GM21723 (cell line): Measurements from ENCODE around the gene PFKM.
"Not testable (repeated sequence)": the region's sequence is repeated elsewhere in the genome, so short reads cannot be mapped to it uniquely, and the experiment has no call there.

Experiments
- ATAC-seq: cut with Tn5 transposase; IDR thresholded peaks from one replicate; pipeline ENCODE4 v1.9.1; 2021; ENCODE audit warnings: mild to moderate bottlenecking, moderate library complexity; ENCODE audit not compliant: unreplicated experiment

Gene PFKM

DNA sequence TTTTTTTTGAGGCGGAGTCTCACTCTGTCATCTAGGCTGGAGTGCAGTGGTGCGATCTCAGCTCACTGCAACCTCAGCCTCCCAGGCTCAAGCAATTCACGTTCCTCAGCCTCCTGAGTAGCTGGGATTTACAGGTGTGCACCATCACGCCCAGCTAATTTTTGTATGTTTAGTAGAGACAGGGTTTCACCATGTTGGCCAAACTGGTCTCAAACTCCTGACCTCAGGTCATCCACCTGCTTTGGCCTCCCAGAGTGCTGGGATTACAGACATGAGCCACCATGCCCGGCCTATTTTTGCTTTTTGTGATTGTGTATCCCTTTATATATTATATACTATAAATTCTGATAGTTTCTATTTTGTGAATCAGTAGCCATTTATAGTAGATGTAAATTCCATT, 36.6 kb downstream of the PFKM start:
- not testable (repeated sequence) for ATAC-seq

DNA sequence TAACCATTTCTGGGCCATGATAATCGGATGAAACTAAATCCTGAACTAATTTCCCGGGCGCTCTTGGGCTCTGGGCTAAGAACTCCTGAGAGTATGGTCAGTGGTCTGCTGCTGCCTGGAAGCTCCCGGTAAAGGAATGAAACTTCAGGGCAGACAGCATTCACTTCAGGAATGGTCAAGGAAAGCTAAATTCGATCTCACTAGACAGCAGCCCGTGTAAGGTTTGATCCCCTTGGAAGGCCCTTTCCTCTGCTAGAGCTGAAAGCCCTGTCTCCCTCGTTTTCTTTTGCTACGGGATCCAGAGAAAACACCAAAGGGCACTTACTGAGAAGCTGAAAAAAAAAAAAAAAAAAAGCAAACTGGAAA, 37.5 kb downstream of the PFKM start:
- ATAC-seq, result no peak

DNA sequence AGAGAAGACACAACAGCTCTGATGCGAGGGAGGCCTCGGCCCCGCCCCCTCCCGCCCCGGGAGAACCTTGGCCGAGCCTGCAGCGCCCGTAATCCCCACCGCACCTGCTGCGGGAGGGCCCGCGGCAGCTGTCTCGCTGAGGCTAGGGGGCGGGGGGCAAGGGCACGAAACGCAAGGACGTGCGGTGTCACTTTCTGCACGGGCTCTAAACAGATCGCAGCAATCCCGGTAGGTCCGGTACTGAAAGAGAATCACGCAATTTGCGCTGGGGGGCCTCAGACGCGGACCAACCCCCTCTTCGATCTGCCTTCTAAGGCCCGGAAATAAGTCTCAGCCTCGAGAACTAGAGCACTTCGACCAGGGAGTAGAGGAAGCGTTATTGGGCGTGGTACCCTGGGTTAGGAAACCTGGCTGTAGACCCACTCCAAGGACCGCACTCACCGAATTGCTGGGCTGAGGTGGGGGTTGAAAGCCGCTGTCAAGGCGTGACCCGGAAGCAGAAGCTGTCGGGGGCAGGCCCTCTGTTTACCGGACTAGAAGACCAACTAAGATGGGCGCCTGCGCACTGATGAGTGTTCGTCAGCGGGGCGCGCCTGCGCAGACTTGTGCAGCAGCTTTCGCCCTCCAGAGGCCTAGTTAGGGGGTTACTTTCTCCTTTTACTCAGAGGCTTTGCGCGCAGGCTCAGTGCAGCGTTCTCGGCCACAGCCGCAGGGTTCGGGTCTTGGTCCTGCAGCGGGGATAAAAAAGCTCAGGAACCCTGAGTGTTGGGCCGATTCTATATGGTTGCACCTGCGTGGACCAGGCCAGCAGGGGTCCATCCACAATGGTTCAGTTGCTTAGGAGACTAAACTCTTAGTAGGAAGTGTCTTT, 38.1 kb downstream of the PFKM start, which contains the start of gene ASB8:
TSS of gene ASB8 (minus strand) at position 498 of the 871 bp plus-strand sequence. CDS start 4,019 bp downstream, outside the sequence.
- ATAC-seq, result peak; percentile 87

DNA sequence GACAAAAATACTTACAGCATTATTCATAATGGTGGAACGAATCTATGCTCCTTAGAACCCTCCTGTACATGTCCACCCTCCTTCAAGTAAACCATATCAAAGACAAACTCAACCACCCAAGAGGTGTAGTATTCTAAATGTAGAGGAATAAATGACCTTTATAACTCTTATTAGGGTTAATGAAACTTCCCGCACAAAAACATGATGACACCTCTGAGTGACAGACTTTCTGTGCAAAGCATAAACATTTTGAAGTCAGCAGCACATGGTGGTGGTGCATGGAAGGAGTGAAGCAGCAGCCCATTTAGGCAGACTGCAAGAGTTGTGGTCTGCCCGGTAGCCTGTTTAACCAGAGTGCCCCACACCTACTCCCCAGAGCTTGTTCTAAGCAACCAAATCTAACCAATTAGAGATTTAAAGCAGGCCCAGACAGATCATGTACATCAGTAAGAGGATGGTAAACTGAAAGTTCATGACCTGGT, 38.8 kb downstream of the PFKM start:
- ATAC-seq, result no peak

DNA sequence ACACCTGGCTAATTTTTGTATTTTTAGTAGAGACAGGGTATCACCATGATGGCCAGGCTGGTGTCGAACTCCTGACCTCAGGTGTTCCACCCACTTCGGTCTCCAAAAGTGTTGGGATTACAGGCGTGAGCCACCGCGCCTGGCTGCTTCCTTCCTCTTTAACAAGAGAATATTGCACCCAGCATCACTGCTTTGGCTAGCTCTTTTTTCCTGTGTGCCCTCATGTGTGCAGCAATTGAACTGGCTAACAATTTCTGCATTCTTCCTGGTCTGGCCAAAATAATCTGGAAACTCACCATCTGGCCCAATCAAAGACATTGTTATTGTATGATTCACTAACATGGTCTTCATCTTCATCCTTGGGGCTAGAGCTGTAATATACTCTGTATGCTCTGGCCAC, 40.9 kb downstream of the PFKM start:
- no peak for ATAC-seq

DNA sequence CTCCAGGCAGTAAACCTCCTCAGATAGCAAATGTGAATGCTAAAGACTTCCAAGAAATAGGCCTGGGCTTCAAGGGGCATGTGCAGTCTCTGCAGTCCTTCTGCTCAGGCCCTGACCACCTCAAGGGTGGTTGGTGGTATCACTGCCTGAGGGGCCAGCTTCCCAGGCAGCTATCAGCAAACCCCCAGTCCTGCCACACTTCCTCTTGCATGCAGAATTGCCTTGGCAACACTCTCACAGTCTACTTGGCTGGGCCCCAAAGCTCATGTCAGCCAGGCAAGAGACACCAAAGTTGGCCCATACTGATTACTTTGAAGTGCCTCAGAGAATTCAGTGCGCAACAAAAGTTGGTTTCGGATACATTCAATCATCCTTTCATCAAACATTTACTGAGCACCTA, 41.6 kb downstream of the PFKM start:
- no peak for ATAC-seq

DNA sequence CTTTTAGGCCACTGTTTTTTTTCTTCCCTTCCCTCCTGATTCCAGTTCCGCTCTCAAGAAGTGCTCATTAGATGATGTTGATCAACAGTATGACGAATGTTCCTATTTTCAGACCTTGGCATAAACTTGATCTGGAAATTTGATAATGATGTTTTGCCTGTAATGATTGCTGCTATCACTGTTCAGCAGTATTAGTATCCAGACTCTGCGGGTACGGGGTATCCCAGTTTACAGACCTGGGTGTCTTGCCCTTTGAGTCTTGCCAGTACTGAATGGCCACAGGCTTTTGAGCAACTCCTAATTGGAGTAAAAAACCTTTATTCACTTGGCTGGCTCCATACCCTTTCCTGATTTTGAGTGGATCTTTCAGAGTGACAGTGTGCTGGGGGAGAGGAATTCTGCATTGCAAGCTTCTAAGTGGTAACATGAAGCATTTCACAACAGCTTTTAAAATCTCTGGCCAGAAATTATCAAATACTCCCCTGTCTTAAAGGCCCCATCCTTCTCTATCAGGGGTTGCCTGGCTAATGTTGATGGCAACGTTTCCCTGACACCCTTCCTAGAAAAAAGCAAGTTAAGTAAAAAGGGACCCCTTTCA, 44.1 kb downstream of the PFKM start:
- no peak for ATAC-seq

DNA sequence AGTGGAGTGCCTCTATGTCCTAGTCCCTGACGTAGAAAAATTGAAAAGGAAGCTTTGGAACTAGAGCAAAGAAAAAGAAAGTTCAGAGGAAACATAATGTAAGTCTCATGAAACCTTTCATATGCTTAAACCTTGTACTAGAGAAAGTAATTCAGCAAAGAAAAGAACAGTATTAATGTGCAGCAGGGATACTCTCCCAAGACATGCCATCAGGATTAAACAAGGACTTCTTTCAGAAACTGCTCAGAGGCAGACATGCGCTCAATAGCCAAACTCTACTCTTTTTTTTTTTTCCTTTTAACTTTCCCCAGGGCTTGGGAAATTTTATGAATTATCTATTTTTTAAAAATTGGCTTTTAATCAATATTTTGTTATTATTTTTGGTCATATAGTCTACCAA, 45.3 kb downstream of the PFKM start:
- no peak for ATAC-seq

DNA sequence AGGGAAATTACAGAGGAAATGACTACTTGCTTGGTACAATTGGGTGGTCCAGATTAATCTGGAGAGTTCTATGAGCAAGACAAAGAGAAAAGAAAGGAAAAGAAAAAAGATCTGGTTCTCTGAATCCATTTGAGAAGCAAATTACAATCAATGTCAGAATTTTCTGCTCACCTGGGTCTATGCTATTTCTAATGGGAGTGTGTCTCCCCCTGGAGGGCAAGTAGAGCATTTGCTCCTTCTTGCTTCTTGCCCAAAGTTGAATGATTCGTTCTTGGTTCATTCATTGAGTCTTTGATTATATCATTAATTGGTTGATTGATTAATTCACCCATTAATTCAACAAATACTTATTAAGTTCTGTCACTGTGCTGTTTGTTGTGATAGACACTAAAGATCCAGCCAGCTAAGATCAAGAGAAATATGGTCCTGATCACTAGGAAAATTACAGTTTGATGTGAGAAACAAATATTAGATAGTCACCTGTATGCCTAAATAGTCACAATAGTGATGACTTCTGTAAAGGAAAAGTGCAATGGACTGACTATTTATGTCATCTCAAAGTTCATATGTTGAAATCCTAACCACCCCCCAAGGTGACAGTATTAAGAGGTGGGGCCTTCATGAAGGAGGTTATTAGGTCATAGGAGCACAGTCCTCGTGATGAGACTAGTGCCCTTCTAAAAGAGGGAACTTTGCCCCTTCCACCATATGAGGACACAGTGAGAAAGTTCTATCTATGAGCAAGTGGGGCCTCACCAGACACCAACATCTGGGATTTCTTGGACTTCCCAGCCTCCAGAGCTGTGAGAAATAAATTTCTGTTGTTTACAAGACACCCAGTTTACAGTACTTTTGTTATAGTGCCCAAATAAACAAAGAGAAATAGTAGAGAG, 46.2 kb downstream of the PFKM start:
- no peak for ATAC-seq

DNA sequence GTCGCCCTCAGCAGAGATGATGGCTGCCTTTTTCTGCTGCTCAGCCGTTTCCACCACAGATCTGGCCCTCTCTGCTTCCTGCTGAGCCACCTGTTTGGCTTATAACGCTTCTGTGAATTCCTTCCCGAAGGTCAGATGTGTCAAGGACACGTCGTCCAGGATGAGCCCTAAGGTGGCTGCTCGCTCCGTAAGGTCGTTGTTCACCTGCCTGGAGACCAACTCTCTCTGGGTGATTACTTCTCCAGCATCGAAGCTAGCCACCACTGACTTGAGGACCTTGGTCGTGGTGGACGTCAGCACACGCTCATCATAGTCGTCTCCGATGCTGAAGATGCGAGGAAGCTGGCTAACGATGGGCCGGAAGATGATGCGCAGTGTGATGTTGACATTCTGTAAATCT, 49.8 kb downstream of the PFKM start:
- no peak for ATAC-seq

DNA sequence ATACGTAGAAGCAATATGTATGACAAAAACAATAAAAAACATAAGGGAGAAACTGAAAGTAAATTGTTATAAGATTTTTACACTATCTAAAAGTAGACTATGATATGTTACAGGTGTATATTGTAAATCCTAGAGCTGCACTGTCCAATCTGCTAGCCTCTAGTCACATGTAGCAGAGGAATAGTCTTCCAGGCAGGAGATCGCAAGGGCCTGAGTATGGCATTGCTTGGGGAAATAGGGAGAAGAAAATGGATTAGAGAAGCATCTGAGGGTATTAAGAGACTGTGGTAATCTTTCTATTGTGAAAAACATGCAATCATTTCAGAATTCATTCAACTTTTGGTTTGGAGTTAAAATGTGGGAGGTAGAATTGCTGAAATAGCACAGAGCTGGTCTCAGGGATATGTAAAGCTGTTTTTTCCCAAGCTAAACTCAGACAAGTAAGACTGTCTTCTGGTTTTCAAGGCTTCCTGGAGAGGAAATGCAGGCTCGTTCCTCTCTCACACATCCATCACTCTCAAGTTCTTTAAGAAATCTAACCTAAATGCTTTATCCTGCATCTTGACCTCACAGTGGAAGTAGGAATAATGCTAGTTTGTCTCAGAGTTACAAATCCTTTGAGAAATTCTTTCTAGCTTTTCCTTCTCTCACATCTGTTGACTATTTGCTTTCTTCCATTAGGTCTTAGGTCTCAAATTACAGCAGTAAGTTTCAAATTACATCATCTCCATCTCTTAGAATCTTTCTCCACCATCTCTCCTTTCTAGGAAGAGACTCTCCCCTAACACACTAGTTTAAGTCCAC, 56.7 kb downstream of the PFKM start:
- no peak for ATAC-seq

DNA sequence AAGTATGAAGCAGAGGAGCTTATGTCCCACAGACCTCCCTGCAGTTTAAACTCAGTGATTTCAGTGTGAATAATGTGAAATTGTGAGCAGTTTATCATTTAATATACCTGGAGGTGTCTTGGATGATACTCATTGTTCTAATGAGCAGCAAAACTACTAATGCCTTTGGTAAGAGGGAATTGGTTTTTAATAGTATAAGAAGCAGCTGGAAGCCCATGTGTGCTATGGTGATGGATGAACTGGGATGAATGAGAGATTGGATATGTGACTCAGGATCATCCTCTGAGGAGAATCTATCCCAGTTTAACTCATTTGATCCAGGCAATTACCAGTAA, 57.2 kb downstream of the PFKM start:
- no peak for ATAC-seq

DNA sequence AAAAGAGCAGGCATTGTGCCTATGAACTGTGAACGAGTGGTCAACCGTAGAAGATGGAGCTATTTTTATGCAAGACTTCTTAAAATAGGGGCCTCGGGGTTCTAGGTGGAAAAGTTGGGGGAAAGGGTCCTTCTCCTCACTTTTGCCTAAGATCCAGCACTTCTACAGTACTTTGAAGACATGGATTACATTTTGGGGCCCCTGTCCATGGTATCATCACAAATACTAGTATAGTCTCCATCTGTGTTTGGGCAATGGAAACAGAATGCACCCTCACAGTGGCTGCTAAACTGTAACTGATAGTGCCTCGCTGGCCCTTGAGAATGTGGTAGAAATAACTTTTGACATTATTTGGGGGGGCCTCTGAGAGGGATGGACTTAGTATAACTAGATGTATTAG, 58.8 kb downstream of the PFKM start:
- ATAC-seq, result no peak

DNA sequence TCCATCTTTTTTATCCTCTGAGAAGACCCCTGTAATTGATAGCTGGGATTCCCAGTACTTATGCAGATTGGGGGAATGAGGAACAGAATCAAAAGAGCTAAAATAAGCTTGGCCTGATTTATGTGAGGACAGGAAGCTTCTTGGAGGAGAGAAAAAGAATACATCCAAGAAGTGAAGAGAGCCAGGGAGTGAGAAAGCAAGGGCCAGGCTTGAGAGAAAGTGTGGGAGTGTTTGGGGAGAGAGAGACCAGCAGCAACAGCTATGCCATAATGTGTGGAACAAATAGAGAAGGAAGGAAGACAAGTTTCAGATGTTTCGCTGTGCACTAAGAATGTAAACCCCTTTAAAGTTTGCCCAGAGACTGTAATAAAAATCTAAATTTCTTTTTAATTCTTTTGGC, 60.3 kb downstream of the PFKM start:
- no peak for ATAC-seq

DNA sequence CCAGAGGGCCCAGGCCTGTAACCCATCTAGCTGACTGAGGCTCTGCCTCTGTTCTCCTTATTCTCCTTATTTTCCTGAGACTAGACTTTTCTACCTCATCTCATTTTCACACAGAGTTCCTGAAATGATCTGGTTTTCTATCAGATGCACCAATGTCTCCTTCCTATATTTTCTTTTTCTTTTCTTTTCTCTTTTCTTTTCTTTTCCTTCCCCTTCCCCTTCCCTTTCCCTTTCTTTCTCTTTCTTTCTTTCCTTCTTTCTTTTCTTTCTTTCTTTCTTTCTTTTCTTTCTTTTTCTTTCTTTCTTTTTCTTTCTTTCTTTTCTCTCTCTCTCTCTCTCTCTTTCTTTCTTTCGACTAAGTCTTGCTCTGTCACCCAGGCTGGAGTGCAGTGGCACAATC, 61.3 kb downstream of the PFKM start:
- ATAC-seq, result no peak

DNA sequence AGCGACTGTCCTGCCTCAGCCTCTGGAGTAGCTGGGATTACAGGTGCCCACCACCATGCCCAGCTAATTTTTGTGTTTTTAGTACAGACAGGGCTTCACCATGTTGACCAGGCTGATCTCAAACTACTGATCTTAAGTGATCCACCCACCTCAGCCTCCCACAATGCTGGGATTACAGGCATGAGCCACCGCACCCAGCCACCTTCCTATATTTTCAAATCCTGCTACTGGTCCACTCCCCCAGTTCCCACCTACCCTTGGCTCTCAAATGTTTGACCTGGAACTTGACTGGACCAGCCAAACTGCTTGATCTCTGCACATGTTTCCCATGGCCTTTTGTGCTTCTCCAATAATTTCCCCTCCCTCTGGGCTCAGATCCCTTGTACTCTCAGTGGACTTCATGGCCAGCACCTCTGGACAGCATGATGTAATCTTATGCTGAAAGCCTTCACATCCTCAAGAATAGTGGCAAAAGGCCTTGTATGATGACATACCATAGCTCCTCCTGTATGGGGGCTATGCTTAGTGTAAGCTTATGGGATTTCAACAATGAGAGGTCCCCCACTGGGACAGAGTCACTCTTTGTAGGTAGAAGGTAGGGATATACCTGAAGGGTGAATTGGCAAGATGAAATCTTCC, 61.8 kb downstream of the PFKM start:
- ATAC-seq, result no peak

DNA sequence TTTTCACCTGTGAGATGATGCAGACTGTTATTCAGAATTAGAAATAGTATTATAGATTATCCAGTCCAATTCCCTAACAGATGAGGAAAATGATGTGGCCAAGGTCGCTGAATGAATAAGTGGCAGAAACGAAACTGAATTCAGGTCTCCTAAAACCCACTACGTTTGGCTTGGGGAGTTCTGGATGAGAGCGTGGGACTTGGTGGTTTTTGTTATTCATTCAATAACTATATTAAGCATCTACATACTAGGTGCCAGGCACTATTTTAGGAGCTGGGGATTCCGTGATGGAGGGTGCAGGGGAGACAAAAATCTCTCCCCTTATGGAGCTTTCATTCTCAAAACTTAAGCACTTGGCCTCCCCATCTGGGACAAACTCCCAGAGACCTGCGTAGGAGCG, 63.5 kb downstream of the PFKM start:
- no peak for ATAC-seq

DNA sequence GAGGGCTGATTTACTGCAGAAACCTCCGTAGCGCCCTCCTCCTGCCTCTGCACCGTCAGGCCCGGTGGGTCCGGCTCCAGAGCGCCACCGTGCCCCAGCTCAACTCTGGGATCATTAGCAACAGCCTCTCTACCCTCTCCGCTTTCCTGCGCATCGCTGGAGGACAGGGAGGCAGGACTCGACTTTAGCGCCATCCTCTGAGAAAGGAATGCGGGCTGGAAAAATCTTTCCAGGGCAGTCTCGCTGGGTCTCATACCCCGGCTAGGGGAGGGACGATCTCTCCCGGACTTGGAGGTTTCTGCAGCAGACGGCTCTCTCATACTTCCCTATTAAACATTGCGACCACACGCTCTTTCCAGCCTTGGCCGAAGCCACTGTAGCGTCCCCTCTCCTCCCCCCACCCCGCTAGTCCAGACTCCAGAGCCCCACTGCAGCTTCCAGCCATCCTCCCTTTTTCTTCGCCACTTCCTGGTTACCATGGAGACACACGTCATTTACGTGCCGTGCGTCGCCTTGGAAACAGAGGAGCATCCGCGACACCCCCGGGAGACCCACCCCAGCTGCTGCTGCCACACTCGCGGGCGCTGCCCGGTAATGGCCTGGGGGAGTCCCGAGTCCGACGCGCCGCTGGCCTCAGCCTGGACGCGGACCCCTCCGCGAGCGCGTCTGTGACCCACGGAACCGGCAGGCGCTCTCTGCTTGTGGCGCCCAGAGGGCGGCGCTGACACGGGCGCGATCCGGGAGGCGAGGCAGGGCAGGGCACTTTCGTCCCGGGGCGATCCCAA, 64.1 kb downstream of the PFKM start, which contains the start of gene CCDC184:
TSS of gene CCDC184 (plus strand) at position 554 of the 785 bp plus-strand sequence. CDS start 479 bp downstream, outside the sequence.
- peak; percentile 83 for ATAC-seq

DNA sequence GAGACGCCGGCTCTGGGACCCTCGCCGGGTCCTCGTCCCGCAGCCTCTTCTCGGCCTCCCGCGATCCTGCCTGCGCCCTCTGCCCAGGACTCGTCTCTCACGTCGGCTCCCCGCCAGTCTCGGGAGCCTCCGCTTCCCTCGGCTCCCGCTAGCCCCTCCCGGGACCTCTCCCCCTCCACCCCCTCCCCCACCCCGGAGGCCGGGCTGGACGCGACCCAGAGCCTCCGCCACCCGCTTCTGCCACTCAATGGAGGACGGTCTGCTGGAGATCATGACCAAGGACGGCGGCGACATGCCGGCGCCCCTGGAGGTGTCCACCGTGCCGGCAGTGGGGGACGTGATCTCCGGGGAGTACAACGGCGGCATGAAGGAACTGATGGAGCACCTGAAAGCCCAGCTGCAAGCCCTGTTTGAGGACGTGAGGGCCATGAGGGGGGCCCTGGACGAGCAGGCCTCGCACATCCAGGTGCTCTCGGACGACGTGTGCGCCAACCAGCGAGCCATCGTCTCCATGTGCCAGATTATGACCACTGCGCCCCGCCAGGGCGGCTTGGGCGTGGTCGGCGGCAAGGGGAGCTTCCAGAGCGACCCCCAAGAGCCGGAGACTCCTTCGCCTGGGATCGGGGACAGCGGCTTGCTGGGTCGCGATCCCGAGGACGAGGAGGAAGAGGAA, 64.8 kb downstream of the PFKM start:
- no peak for ATAC-seq
